CD4-positive, alpha-beta T cell treated with Interleukin-6 at 100 ng/mL for 8 hours (primary cell): ENCODE results near the gene TTC39B.
"Not testable (repeated sequence)": the region's sequence is repeated elsewhere in the genome, so short reads cannot be mapped to it uniquely, and the experiment has no call there.

Source experiments
- DNase-seq: peaks from one replicate; pipeline ENCODE4 v3.0.0-alpha.2; 2020; ENCODE audit warnings: mixed read lengths, low spot score

TTC39B gene

DNA sequence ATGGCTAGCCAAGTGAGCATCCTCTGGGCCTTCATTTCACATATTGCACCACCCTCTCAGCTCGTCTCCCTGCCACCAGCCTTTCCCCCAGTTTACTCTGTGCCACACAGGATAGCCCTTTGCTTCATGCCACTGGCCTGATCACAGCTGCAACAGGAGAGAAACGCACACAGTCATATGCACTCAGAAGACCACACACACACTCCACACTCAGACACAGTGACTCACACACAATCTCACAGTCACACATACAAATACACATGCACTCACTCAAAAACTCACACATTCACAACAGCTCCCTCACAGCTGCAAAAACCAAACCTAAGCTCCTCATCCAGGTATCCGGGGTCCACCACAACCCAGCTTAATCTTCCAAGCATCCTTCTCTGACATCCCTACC, 38.7 kb downstream of the TTC39B start:
- no peak for DNase-seq

- DNase-seq = no peak
Measured at GRCh38 chr9:15264918-15265317, 42.1 kb downstream of the TTC39B start.

- DNase-seq = no peak
Measured at GRCh38 chr9:15262581-15262980, 44.4 kb downstream of the TTC39B start.

GRCh38 chr9:15256426-15256825, 50.6 kb downstream of the TTC39B start:
- no peak for DNase-seq

DNA sequence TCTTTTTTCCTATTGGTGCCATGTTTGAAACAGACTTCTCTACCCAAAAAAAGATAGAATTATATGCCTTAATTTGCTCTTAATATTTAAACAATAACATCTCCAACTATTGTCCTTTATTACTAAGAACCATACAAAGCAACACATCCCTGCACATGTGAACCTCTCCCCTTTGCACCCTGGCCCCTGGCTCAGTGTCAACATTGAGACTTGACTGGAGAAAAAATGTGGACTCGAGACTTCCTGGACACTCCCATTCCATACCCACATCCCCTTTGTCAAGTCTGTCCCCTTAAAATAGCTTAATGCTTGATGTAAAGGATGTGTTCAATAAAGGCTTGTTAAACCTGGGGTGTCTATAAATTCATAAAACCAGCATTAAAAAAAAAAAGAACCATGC, 53.2 kb downstream of the TTC39B start:
- DNase-seq = no peak

GRCh38 chr9:15253197-15253596, 53.8 kb downstream of the TTC39B start:
- no peak for DNase-seq

GRCh38 chr9:15249981-15250380, 57.0 kb downstream of the TTC39B start:
- DNase-seq = no peak

GRCh38 chr9:15249042-15249818, 57.8 kb downstream of the TTC39B start:
- no peak for DNase-seq

DNA sequence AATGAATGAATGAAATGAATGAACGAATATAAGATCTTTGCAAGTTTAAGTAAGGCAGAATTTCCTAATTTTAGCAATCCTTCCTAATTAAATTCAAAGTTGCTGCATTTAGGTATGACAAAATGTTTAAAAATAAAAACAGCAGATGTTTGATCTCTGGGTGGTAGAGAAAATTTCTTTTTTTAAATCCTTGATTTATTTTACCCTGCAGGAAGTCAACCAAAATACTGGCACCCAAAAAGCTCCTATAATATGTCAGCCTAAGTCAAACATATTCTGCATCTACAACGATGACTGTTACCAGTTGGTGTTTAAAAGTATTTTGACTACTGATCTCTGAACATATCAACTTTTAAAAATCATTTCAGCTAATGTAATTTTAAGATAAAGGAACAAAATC, 58.4 kb downstream of the TTC39B start:
- no peak for DNase-seq

- DNase-seq = no peak
Measured at GRCh38 chr9:15248081-15248480, 58.9 kb downstream of the TTC39B start.

DNA sequence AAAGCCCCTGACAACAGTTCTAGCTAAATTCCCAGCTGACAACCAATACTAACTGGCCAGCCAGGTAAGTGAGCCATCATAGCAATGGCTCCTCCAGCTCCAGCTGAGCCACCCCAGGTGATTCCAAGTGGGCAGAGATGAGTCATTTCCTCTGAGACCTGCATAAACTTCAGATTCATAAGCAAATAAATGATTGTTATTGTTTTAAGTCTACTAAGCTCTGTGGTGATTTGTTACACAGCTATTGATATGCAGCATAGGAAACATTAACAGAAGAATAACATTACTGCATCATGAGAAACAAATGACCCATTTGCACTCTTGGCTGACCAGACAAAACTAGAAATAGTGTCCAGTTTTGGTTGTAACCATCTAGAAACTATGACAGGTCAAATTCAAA, 60.3 kb downstream of the TTC39B start:
- DNase-seq = no peak

- no peak for DNase-seq
Measured at GRCh38 chr9:15246243-15246642, 60.8 kb downstream of the TTC39B start.

GRCh38 chr9:15244001-15244441, 63.0 kb downstream of the TTC39B start:
- no peak for DNase-seq

- no peak for DNase-seq
Measured at GRCh38 chr9:15243081-15243480, 63.9 kb downstream of the TTC39B start.

GRCh38 chr9:15240927-15241326, 66.1 kb downstream of the TTC39B start:
- DNase-seq = no peak

DNA sequence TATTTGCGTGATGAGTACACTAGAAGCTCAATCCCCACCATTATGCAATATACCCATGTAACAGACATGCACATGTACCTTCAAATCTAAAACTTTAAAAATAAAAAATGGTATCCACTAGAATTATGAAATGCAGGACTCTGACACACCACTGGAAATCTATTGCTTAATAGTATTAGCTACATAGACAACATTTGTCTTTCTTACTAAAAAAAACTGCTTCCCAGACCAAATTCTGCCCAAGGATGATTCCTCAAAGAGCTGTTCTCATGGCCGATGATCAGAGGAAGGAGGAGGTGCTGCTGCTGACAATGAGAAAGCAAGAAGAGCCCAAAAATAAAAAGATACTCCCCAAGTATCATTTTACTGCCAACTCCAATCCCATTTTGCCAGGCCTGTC, 67.2 kb downstream of the TTC39B start:
- no peak for DNase-seq

DNA sequence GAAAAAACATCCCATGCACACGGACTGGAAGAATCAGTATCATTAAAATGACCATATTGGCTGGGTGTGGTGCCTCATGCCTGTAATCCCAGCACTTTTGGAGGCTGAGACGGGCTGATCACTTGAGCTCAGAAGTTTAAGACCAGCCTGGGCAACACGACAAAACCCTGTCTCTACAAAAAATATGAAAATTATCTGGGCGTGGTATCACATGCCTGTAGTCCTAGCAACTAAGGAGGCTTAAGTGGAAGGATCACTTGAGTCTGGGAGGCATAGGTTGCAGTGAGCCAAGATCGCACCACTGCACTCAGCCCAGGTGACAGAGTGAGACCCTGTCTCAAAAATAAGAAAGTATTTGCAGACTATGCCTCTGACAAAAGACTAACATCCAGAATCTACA, 68.4 kb downstream of the TTC39B start:
- DNase-seq = no peak

DNA sequence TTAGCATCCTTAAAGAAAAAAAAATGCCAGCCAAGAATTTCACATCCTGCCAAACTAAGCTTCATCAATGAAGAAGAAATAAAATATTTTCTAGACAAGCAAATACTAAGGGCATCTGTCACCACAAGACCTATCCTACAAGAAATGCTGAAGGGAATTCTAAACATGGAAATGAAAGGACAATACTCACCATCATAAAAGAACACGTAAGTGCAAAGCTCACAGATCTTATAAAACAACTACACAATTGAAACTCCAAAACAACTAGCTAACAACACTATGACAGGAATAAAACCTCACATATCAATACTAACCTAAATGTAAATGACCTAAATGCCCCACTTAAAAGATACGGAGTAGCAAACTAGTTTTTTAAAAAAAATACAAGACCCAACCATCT, 71.4 kb downstream of the TTC39B start:
- no peak for DNase-seq

DNA sequence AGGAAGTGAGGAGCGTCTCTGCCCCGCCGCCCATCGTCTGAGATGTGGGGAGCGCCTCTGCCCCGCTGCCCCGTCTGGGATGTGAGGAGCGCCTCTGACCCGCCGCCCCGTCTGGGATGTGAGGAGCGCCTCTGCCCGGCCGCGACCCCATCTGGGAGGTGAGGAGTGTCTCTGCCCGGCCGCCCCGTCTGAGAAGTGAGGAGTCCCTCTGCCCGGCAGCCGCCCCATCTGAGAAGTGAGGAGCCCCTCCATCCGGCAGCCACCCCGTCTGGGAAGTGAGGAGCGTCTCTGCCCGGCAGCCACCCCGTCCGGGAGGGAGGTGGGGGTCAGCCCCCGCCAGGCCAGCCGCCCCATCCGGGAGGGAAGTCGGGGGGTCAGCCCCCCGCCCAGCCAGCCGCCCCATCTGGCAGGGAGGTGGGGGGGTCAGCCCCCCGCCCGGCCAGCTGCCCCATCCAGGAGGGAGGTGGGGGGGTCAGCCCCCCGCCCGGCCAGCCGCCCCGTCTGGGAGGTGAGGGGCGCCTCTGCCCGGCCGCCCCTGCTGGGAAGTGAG, 73.0 kb downstream of the TTC39B start:
- not testable (repeated sequence) for DNase-seq

GRCh38 chr9:15232706-15233280, 74.2 kb downstream of the TTC39B start:
- DNase-seq = not testable (repeated sequence)

DNA sequence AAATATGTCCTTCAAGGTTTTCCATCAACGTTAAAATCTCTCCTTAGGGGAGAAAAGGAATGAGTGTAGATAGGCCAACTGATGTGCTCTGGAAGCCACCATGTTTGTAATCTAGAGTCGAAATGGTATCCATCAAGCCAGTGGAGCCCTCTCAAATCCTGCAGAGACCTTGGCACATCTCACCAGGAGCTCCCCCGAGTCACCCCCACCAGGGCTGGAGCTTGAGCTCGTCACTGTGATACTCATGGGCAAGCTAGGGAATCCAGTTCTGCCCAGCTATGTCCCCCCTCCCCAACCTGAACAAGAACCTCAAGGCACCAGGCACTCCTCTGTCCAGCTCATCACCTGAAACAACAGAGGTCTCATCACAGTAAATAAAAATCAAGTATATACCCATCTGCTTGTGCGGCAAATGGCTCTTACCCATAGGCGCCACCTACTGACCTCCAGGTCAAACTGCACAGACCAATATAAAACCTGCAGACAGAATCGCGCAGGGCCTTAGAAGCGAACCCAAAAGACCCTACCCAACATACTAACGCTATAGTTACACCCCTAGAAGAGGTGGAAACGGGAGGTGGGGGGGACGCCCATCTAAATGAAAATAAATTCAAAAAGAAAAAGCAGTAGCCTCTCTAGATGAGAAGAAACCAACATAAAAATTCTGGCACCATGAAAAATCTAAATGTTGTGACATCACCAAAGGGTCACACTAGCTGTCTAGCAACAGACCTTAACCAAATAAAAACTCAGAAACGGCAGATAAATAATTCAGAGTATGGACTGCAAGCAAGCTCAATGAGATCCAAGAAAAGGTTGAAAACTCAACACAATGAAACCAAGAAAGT, 75.0 kb downstream of the TTC39B start:
- DNase-seq = no peak

DNA sequence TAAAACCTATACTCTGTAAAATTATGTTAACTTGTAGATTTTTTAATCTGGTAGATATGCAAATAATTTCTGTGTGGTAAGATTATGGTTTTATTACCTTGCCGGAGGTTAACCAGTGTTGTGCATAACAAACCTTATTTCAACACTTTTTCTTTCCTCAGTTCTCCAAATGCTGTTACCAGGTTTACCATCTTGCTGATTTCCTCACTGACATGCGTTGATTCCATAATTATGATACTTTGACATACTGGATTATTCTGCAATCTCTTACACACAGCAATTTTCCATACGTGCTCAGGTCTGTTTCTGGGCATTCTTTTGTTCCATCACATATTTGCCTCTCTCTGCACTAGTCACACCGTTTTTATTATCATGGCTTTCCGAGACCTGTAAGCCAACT, 77.6 kb downstream of the TTC39B start:
- DNase-seq = no peak

GRCh38 chr9:15227491-15227890, 79.5 kb downstream of the TTC39B start:
- DNase-seq = no peak
